K562 (cell line): Measurements from ENCODE around the gene GFI1B. TPM values are rescaled to one million over a fixed set of nuclear protein-coding genes. Genes with fewer than 3 reads are reported as not detected.

Source experiments
- AFF4 ChIP-seq: sonication (generic); formaldehyde crosslinking; IDR thresholded peaks from 2 replicates; pipeline ENCODE4 v1.8.0; 2023; ENCODE audit warnings: mild to moderate bottlenecking, missing genetic modification reagents
- ARID1B ChIP-seq: fragments of 450-650 bp; IDR thresholded peaks from 2 replicates; pipeline ENCODE4 v1.6.1; 2016; ENCODE audit warnings: antibody characterized with exemption, mild to moderate bottlenecking, inconsistent platforms
- ATF4 ChIP-seq: fragments of 450-650 bp; formaldehyde crosslinking; IDR thresholded peaks from 2 replicates; pipeline ENCODE4 v1.4.0; 2022; ENCODE audit warnings: mild to moderate bottlenecking, moderate library complexity
- C11orf30 ChIP-seq: fragments of 450-650 bp; IDR thresholded peaks from 2 replicates; pipeline ENCODE4 v1.6.1; 2016; ENCODE audit warnings: low read depth, mild to moderate bottlenecking
- CEBPG ChIP-seq, 3 experiments: fragments of 200-800 bp in 1 of 3; sonication (Bioruptor generic) in 1 of 3; sonication (generic) in 1 of 3; formaldehyde crosslinking in 1 of 3; IDR thresholded peaks in 2 of 3; conservative IDR thresholded peaks in 1 of 3; 2 replicates each; pipeline versions ENCODE4 v1.6.1 to v1.8.0; 2016 to 2022; ENCODE audit warnings: missing compliant biosample characterization in 2 of 3, missing genetic modification characterization in 2 of 3, mild to moderate bottlenecking in 1 of 3, missing genetic modification reagents in 1 of 3
- EGR1 ChIP-seq: fragments of 450-650 bp; conservative IDR thresholded peaks from 2 replicates; pipeline ENCODE4 v1.6.1; 2017; ENCODE audit warnings: mild to moderate bottlenecking
- ILF3 ChIP-seq: fragments of 450-650 bp; IDR thresholded peaks from 2 replicates; pipeline ENCODE4 v1.6.1; 2018; ENCODE audit warnings: antibody characterized with exemption, mild to moderate bottlenecking, moderate library complexity, borderline replicate concordance
- NCOR1 ChIP-seq: fragments of 450-650 bp; IDR thresholded peaks from 2 replicates; pipeline ENCODE4 v1.6.1; 2016; ENCODE audit warnings: mild to moderate bottlenecking, moderate library complexity
- PBX2 ChIP-seq, 2 experiments: IDR thresholded peaks in 1 of 2; conservative IDR thresholded peaks in 1 of 2; 2 replicates each; pipeline ENCODE4 v1.6.1; 2016; ENCODE audit warnings: low read depth in 2 of 2, mild to moderate bottlenecking in 1 of 2, missing compliant biosample characterization in 1 of 2, missing genetic modification characterization in 1 of 2, moderate library complexity in 1 of 2
- PCBP2 ChIP-seq: fragments of 200-400 bp; formaldehyde crosslinking; IDR thresholded peaks from 2 replicates; pipeline ENCODE4 v1.6.1; 2018; ENCODE audit warnings: low read length, low read depth, mild to moderate bottlenecking, moderate library complexity; ENCODE audit not compliant: poor library complexity, severe bottlenecking
- SMAD2 ChIP-seq: fragments of 150-350 bp; IDR thresholded peaks from 2 replicates; pipeline ENCODE4 v1.6.1; 2014; ENCODE audit warnings: low read depth, mild to moderate bottlenecking, low read length
- TRIM25 ChIP-seq: fragments of 450-650 bp; IDR thresholded peaks from 2 replicates; pipeline ENCODE4 v1.7.0; 2016; ENCODE audit warnings: borderline replicate concordance
- ZBTB2 ChIP-seq: fragments of 450-650 bp; IDR thresholded peaks from 2 replicates; pipeline ENCODE4 v1.6.1; 2016; ENCODE audit warnings: antibody characterized with exemption
- ZBTB7A ChIP-seq: IDR thresholded peaks from 2 replicates; pipeline ENCODE4 v1.6.1; 2011; ENCODE audit warnings: low read depth, mild to moderate bottlenecking, low read length, moderate library complexity, borderline replicate concordance; ENCODE audit not compliant: control insufficient read depth
- polyA plus RNA-seq, 8 experiments: library from polyadenylated mRNA; depleted of rRNA in 4 of 8; stranded (reverse) in 5 of 8; unstranded in 3 of 8; fragments of >200 nt; fragmentation: Nextera tagmentation in 2 of 8; fragmentation: Illumina TruSeq in 1 of 8; extraction: Ambion mirVana in 2 of 8; extraction: Trizol in 1 of 8; gene quantifications; 2 replicates each; pipeline versions ENCODE4 v1.2.1 to v1.2.3, GENCODE V29; 2011 to 2014; ENCODE audit warnings: inconsistent platforms in 1 of 8, missing spikeins in 1 of 8
- total RNA-seq, 7 experiments: library from RNA; depleted of rRNA in 6 of 7; stranded (reverse); fragments of >200 nt in 6 of 7; fragmentation: Illumina TruSeq in 2 of 7; extraction: Trizol in 2 of 7; gene quantifications; 2 replicates each; pipeline versions ENCODE4 v1.2.1 to v1.2.3, GENCODE V29; 2011 to 2021; ENCODE audit warnings: low replicate concordance in 1 of 7

Gene GFI1B
- total and polyA plus RNA-seq, 9 of the 15 experiments (the other 6 are each of a cell fraction or from before 2014, with no cell fraction given) = 8.0 to 75.7 (median 34.5) TPM

DNA sequence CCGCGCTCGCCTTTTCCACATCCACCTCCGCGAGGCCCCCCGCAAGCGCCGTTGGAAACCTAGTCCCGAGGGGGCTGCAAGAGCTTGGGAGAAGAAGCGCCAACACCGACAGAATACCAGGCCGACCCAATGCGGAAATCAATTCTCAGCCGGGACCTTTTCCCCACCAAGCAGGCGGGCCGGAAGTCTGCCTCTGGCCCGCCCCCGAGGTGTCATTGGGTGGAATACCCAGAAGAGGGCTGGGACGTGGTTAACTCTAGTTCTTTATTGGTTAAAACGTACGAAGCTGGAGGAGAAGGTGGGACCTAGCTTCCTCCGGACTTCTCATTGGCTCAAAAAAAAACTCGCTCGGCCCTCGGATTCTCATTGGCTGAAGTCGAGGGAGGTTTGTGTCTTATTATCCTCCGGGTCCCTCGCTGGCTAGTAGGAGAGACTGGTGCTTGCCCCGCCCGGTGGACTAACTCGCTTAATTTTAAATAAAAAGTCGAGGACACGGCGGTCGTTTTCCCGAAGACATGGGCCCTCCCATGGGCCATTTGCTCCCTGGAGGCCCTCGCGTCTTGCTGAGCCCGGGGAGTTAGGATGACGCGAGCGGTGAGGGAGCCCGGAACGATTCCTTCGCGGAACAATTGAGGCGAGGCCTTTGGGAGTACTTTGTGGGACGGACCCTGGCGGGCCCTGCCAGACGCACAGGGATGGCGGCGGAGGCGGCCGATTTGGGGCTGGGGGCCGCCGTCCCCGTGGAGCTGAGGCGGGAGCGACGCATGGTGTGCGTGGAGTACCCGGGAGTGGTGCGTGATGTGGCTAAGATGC lies 52.0 kb downstream of the GFI1B start, which contains the start of gene GTF3C5 (continued):
- TF ChIP-seq PCBP2 (no peak), PBX2 (CRISPR knock-in tag; IDR thresholded peaks at IDR 0.05; ENCODE audit: low read depth) (no peak), PBX2 (tag; conservative IDR thresholded peaks at IDR 0.05; ENCODE audit: low read depth) (no peak), ZBTB7A (peak; percentile 82), C11orf30 (peak; percentile 100), AFF4 (CRISPR knock-in tag) (0 out of 2 replicates have a peak, but pooled peaks have one; percentile 62), EGR1 (peak; percentile 15; the same call in 1 of the 2 replicates), TRIM25 (0 out of 2 replicates have a peak, but pooled peaks have one; percentile 12), NCOR1 (peak; percentile 46), ILF3 (no peak), SMAD2 (no peak), CEBPG (CRISPR knock-in tag; IDR thresholded peaks at IDR 0.05) (no peak), CEBPG (tag; conservative IDR thresholded peaks at IDR 0.05 in 1 of 2, IDR thresholded peaks at IDR 0.05 in 1 of 2) (no peak), ZBTB2 (no peak; the same call in 1 of the 2 replicates), ARID1B (no peak; the same call in 1 of the 2 replicates), ATF4 (CRISPR knock-in tag) (no peak)
